T-helper 1 cell treated with Interleukin-12 subunit alpha and Interleukin-12 subunit beta and Interleukin-4 antibody, amounts not matched to agents 30 μg/mL and 1 μg/mL, for 36 hours (primary cell): ENCODE results near the gene CDRT4.

ENCODE experiments used
- H3K27ac Mint-ChIP-seq: one replicate; pipeline ENCODE4 v1.8.0; 2021; ENCODE audit warnings: mild to moderate bottlenecking, mixed read lengths
- H3K27me3 Mint-ChIP-seq: one replicate; pipeline ENCODE4 v1.8.0; 2021; ENCODE audit warnings: low read depth, mixed read lengths
- H3K36me3 Mint-ChIP-seq: one replicate; pipeline ENCODE4 v1.8.0; 2021; ENCODE audit warnings: low read depth, mixed read lengths
- H3K4me1 Mint-ChIP-seq: one replicate; pipeline ENCODE4 v1.8.0; 2021; ENCODE audit warnings: low read depth, mixed read lengths
- H3K4me3 Mint-ChIP-seq: one replicate; pipeline ENCODE4 v1.8.0; 2021; ENCODE audit warnings: mild to moderate bottlenecking, moderate library complexity, mixed read lengths
- H3K9me3 Mint-ChIP-seq: one replicate; pipeline ENCODE4 v1.8.0; 2021; ENCODE audit warnings: mixed read lengths

The CDRT4 gene

GRCh38 chr17:15502369-15503112 is 35.1 kb upstream of the CDRT4 start:
- no peak overlapping the region for H3K27ac Mint-ChIP-seq
- peaks cover 19% of the 10 kb centered on the region for H3K36me3 Mint-ChIP-seq
- H3K4me3 Mint-ChIP-seq = no peak overlapping the region
- peaks cover 5% of the 10 kb centered on the region for H3K4me1 Mint-ChIP-seq
- no peaks in the 10 kb centered on the region for H3K9me3 Mint-ChIP-seq
- no peaks in the 10 kb centered on the region for H3K27me3 Mint-ChIP-seq

GRCh38 chr17:15501793-15502192 is 34.4 kb upstream of the CDRT4 start:
- Mint-ChIP-seq H3K27ac (no peak overlapping the region), H3K4me3 (no peak overlapping the region), H3K4me1 (peaks cover 5% of the 10 kb centered on the region), H3K27me3 (no peaks in the 10 kb centered on the region), H3K36me3 (peaks cover 25% of the 10 kb centered on the region), H3K9me3 (no peaks in the 10 kb centered on the region)

- Mint-ChIP-seq H3K27me3 (no peaks in the 10 kb centered on the region), H3K4me1 (peaks cover 5% of the 10 kb centered on the region), H3K36me3 (peaks cover 26% of the 10 kb centered on the region), H3K27ac (no peak overlapping the region), H3K9me3 (no peaks in the 10 kb centered on the region), H3K4me3 (no peak overlapping the region)
Observed at GRCh38 chr17:15501282-15501681, 33.9 kb upstream of the CDRT4 start.

GRCh38 chr17:15498107-15498506 is 30.7 kb upstream of the CDRT4 start:
- peaks cover 5% of the 10 kb centered on the region for H3K4me1 Mint-ChIP-seq
- H3K4me3 Mint-ChIP-seq = no peak overlapping the region
- peaks cover 29% of the 10 kb centered on the region for H3K36me3 Mint-ChIP-seq
- no peaks in the 10 kb centered on the region for H3K9me3 Mint-ChIP-seq
- no peaks in the 10 kb centered on the region for H3K27me3 Mint-ChIP-seq
- H3K27ac Mint-ChIP-seq = no peak overlapping the region

- Mint-ChIP-seq H3K9me3 (no peaks in the 10 kb centered on the region), H3K27ac (no peak overlapping the region), H3K4me1 (no peaks in the 10 kb centered on the region), H3K27me3 (no peaks in the 10 kb centered on the region), H3K4me3 (no peak overlapping the region), H3K36me3 (peaks cover 26% of the 10 kb centered on the region)
Observed at GRCh38 chr17:15496735-15497670, 29.6 kb upstream of the CDRT4 start.

- no peaks in the 10 kb centered on the region for H3K9me3 Mint-ChIP-seq
- peaks cover 7% of the 10 kb centered on the region for H3K4me1 Mint-ChIP-seq
- no peak overlapping the region for H3K27ac Mint-ChIP-seq
- H3K27me3 Mint-ChIP-seq = no peaks in the 10 kb centered on the region
- H3K4me3 Mint-ChIP-seq = no peak overlapping the region
- peaks cover 18% of the 10 kb centered on the region for H3K36me3 Mint-ChIP-seq
Observed at GRCh38 chr17:15494821-15495220, 27.4 kb upstream of the CDRT4 start.

GRCh38 chr17:15493693-15494035 is 26.2 kb upstream of the CDRT4 start:
- H3K9me3 Mint-ChIP-seq = no peaks in the 10 kb centered on the region
- H3K4me1 Mint-ChIP-seq = peaks cover 7% of the 10 kb centered on the region
- H3K4me3 Mint-ChIP-seq = no peak overlapping the region
- H3K27me3 Mint-ChIP-seq = no peaks in the 10 kb centered on the region
- no peak overlapping the region for H3K27ac Mint-ChIP-seq
- peaks cover 21% of the 10 kb centered on the region for H3K36me3 Mint-ChIP-seq

- Mint-ChIP-seq H3K4me1 (peaks cover 7% of the 10 kb centered on the region), H3K4me3 (no peak overlapping the region), H3K27ac (no peak overlapping the region), H3K27me3 (no peaks in the 10 kb centered on the region), H3K9me3 (no peaks in the 10 kb centered on the region), H3K36me3 (peaks cover 19% of the 10 kb centered on the region)
Observed at GRCh38 chr17:15492791-15493692, 25.6 kb upstream of the CDRT4 start.

- no peaks in the 10 kb centered on the region for H3K9me3 Mint-ChIP-seq
- H3K27ac Mint-ChIP-seq = no peak overlapping the region
- H3K4me3 Mint-ChIP-seq = no peak overlapping the region
- peaks cover 7% of the 10 kb centered on the region for H3K4me1 Mint-ChIP-seq
- no peaks in the 10 kb centered on the region for H3K27me3 Mint-ChIP-seq
- H3K36me3 Mint-ChIP-seq = peaks cover 20% of the 10 kb centered on the region
Observed at GRCh38 chr17:15492186-15492585, 24.8 kb upstream of the CDRT4 start.

GRCh38 chr17:15490634-15491261 is 23.3 kb upstream of the CDRT4 start:
- no peak overlapping the region for H3K4me3 Mint-ChIP-seq
- no peaks in the 10 kb centered on the region for H3K9me3 Mint-ChIP-seq

GRCh38 chr17:15488557-15488956 is 21.1 kb upstream of the CDRT4 start:
- Mint-ChIP-seq H3K27me3 (no peaks in the 10 kb centered on the region), H3K4me3 (no peak overlapping the region), H3K4me1 (peaks cover 7% of the 10 kb centered on the region), H3K9me3 (no peaks in the 10 kb centered on the region), H3K27ac (no peak overlapping the region), H3K36me3 (peaks cover 8% of the 10 kb centered on the region)

More at GRCh38 chr17:15490634-15491261, 23.3 kb upstream of the CDRT4 start:
- Mint-ChIP-seq H3K36me3 (peaks cover 9% of the 10 kb centered on the region), H3K4me1 (peaks cover 7% of the 10 kb centered on the region), H3K27me3 (no peaks in the 10 kb centered on the region), H3K27ac (no peak overlapping the region)

- H3K4me1 Mint-ChIP-seq = no peaks in the 10 kb centered on the region
- H3K27ac Mint-ChIP-seq = no peak overlapping the region
- no peaks in the 10 kb centered on the region for H3K9me3 Mint-ChIP-seq
- peaks cover 8% of the 10 kb centered on the region for H3K36me3 Mint-ChIP-seq
- no peak overlapping the region for H3K4me3 Mint-ChIP-seq
- H3K27me3 Mint-ChIP-seq = no peaks in the 10 kb centered on the region
Observed at GRCh38 chr17:15485045-15485444, 17.6 kb upstream of the CDRT4 start.

GRCh38 chr17:15483431-15483830 is 16.0 kb upstream of the CDRT4 start:
- Mint-ChIP-seq H3K36me3 (peaks cover 4% of the 10 kb centered on the region), H3K4me1 (no peaks in the 10 kb centered on the region), H3K27me3 (no peaks in the 10 kb centered on the region), H3K9me3 (no peaks in the 10 kb centered on the region), H3K4me3 (no peak overlapping the region), H3K27ac (no peak overlapping the region)

- Mint-ChIP-seq H3K4me1 (no peaks in the 10 kb centered on the region), H3K27me3 (no peaks in the 10 kb centered on the region), H3K27ac (no peak overlapping the region)
Observed at GRCh38 chr17:15482476-15482875, 15.1 kb upstream of the CDRT4 start.

More at GRCh38 chr17:15482476-15482875, 15.1 kb upstream of the CDRT4 start:
- Mint-ChIP-seq H3K4me3 (no peak overlapping the region), H3K9me3 (no peaks in the 10 kb centered on the region), H3K36me3 (peaks cover 2% of the 10 kb centered on the region)
